Testis (tissue), 3 donors: ENCODE data around the gene AFAP1L2. TPM values are rescaled to one million over a fixed set of nuclear protein-coding genes. Genes with fewer than 3 reads are reported as not detected.

Experiments used
- DNase-seq: peaks from one replicate; pipeline ENCODE4 v3.0.0-alpha.2; 2019
- H3K27ac ChIP-seq, 2 donors: fragments of 200-600 bp; sonication (generic); one replicate each; pipeline ENCODE4 v1.5.1; 2019
- H3K27me3 ChIP-seq: fragments of 200-600 bp; sonication (generic); one replicate; pipeline ENCODE4 v1.5.1; 2019
- H3K36me3 ChIP-seq: fragments of 200-600 bp; sonication (generic); one replicate; pipeline ENCODE4 v1.5.1; 2017; ENCODE audit warnings: low read depth; ENCODE audit errors: missing control alignments
- H3K4me1 ChIP-seq: fragments of 200-600 bp; sonication (generic); one replicate; pipeline ENCODE4 v1.5.1; 2019
- H3K4me3 ChIP-seq, 2 donors: fragments of 200-600 bp; sonication (generic); one replicate each; pipeline ENCODE4 v1.5.1; 2017 to 2019
- H3K9me3 ChIP-seq: fragments of 200-600 bp; sonication (generic); one replicate; pipeline ENCODE4 v1.5.1; 2017
- POLR2A ChIP-seq: fragments of 450-650 bp; IDR thresholded peaks from one replicate; pipeline ENCODE4 v1.6.1; 2017; ENCODE audit warnings: antibody characterized with exemption, mild to moderate bottlenecking, moderate library complexity
- WGBS, 2 donors: methylation state at CpG; one replicate each; pipeline ENCODE4 v1.1.5; 2018; 5-methylcytosine and 5-hydroxymethylcytosine counted together
- intact Hi-C: fragments of 100-400 bp; cut with DNase I; formaldehyde crosslinking; loops from one replicate; pipeline ENCODE4 v1.15.1; 2023; ENCODE audit warnings: low total_unique reads
- polyA plus RNA-seq: library from polyadenylated mRNA; stranded (reverse); fragments of 350-450 nt; fragmentation: Illumina TruSeq; extraction: RNeasy Lipid Tissue Mini Kit (QIAGEN cat#74804); gene quantifications from one replicate; pipeline ENCODE4 v1.2.3, GENCODE V29; 2014; ENCODE audit warnings: low read depth, low replicate concordance; ENCODE audit not compliant: insufficient read depth
- total RNA-seq, 2 donors: library from RNA; depleted of rRNA; stranded (reverse); fragments of >200 nt; gene quantifications; one replicate each; pipeline ENCODE4 v1.2.3, GENCODE V29; 2016
- TF ChIP-seq, protein P1 (sequence below), 3 experiments: fragments of 450-650 bp in 2 of 3; fragments of 200-600 bp in 1 of 3; sonication (generic) in 1 of 3; IDR thresholded peaks; one replicate each; pipeline ENCODE4 v1.5.1; 2016 to 2019; ENCODE audit warnings: antibody characterized with exemption in 3 of 3, mild to moderate bottlenecking in 2 of 3, moderate library complexity in 1 of 3

Gene AFAP1L2
- total and polyA plus RNA-seq, 3 donors from 2014 or later, result 4.0 to 7.4 (median 6.9) TPM

- intact Hi-C loops, result no loop called here
- no peaks in the 10 kb centered on the region for H3K27me3 ChIP-seq
- no peak overlapping the region for H3K4me3 ChIP-seq
- no peaks in the 10 kb centered on the region for H3K9me3 ChIP-seq
- no peak for DNase-seq
- no peaks in the 10 kb centered on the region for H3K36me3 ChIP-seq
- 86 to 90% methylated on average over 13 of the region's 13 CpGs for WGBS, 2 donors
- TF ChIP-seq POLR2A, result no peak
- no peak overlapping the region for H3K27ac ChIP-seq
- peaks cover 2% of the 10 kb centered on the region for H3K4me1 ChIP-seq
Observed at GRCh38 chr10:114311496-114312209, 92.6 kb downstream of the AFAP1L2 start.

DNA sequence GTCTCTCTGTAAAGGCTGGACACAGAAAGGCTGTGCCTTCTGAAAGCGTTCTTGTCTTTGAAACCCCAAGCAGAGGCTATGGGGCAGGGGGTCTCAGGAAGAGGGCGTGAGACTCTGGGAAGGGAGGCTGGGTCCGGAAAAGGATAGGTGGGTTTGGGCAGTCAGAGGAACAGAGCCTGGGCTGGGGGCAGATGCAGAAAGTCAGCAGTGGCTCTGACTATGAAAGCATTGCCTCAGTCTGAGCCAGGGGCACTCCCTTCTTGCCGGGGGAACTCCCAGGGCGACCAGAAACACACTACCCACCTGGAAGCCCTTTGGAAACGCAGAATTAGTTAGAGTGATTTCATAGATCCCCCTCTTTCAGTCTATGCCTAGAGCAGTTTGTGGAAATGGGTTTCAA, 93.3 kb downstream of the AFAP1L2 start:
- Histone ChIP-seq H3K4me3 (no peak overlapping the region), H3K27me3 (no peaks in the 10 kb centered on the region), H3K36me3 (no peaks in the 10 kb centered on the region), H3K27ac (no peak overlapping the region), H3K9me3 (no peaks in the 10 kb centered on the region), H3K4me1 (peaks cover 2% of the 10 kb centered on the region)
- no peak for DNase-seq
- intact Hi-C loops, result no loop called here
- WGBS, 2 donors, result 72 to 74% methylated on average over 4 to 6 of the region's 6 CpGs
- TF ChIP-seq, protein P1, sequence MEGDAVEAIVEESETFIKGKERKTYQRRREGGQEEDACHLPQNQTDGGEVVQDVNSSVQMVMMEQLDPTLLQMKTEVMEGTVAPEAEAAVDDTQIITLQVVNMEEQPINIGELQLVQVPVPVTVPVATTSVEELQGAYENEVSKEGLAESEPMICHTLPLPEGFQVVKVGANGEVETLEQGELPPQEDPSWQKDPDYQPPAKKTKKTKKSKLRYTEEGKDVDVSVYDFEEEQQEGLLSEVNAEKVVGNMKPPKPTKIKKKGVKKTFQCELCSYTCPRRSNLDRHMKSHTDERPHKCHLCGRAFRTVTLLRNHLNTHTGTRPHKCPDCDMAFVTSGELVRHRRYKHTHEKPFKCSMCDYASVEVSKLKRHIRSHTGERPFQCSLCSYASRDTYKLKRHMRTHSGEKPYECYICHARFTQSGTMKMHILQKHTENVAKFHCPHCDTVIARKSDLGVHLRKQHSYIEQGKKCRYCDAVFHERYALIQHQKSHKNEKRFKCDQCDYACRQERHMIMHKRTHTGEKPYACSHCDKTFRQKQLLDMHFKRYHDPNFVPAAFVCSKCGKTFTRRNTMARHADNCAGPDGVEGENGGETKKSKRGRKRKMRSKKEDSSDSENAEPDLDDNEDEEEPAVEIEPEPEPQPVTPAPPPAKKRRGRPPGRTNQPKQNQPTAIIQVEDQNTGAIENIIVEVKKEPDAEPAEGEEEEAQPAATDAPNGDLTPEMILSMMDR (IDR thresholded peaks at IDR 0.05), result no peak
- TF ChIP-seq POLR2A, result no peak

GRCh38 chr10:114310346-114310745, 94.0 kb downstream of the AFAP1L2 start:
- WGBS, 2 donors, result 84 to 86% methylated on average over 6 to 10 of the region's 10 CpGs
- Histone ChIP-seq H3K36me3 (no peaks in the 10 kb centered on the region), H3K9me3 (no peaks in the 10 kb centered on the region), H3K4me1 (peaks cover 2% of the 10 kb centered on the region), H3K27ac (no peak overlapping the region), H3K27me3 (no peaks in the 10 kb centered on the region), H3K4me3 (no peak overlapping the region)
- no peak for DNase-seq
- TF ChIP-seq POLR2A, result no peak
- TF ChIP-seq, protein P1 (IDR thresholded peaks at IDR 0.05), result no peak
- intact Hi-C loops, result no loop called here

DNA sequence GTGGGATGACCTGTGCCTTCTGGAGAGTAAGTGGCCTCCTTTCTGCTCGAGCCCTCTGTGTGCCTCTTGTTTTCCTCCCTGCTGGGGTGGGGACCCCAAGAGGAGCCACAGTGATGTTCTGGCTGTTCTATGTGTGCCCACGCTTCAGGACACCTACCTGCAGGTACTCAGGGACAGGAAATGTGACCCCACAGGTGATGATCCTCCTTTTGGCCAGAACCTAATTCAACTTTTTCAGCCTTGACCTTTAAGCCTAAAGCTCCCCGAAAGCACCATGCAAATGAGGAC, 95.0 kb downstream of the AFAP1L2 start:
- DNase-seq, result no peak
- Histone ChIP-seq H3K27me3 (no peaks in the 10 kb centered on the region), H3K36me3 (no peaks in the 10 kb centered on the region), H3K4me1 (peaks cover 7% of the 10 kb centered on the region), H3K4me3 (no peak overlapping the region), H3K9me3 (no peaks in the 10 kb centered on the region), H3K27ac (no peak overlapping the region)
- 77% methylated on average over 3 of the region's 3 CpGs for WGBS, 2 donors
- intact Hi-C loops, result loop anchor here (10.0 kb wide), 2 partner anchors 95 to 125 kb away; partner anchors contain the start of gene AFAP1L2
- TF ChIP-seq POLR2A, result no peak
- TF ChIP-seq, protein P1 (IDR thresholded peaks at IDR 0.05), result no peak

DNA sequence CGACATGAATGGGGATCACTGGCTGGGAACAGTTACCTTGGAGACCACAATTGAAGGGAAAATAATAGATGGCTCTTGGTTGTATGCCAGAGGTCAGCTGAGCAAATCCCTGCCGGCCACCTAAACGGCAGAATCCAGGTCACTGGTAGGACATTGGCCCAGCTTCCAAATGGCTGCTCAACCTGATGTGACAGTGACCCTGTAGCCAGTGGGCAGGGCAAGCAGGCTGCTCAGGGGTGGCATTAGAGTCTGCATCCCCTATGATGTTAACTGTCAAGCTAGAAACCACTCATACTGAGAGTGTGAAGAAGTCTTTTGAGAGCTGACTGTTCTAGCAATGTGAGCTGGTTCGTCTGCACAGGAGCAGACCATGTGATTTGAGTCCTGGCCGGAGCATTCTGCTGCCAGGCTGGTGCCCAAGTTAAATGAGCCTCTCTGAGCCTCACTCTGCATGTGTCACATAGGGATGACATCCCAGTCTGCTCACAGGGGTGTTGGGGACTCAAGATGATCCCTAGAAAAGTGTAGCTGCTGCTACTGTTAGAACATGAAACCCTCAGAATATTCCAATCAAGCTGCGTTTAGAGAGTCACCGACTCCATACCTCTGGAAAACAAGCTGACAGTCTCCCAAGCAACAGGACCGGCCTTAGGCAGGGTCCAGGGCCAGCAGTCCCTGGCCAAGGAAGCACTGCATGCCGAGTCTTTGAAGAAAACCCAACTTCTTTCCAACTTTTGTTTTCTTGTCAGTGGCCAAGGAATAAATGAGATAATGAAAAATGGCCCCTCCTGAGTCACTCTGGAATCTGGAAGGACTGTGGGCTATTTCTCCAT, 95.6 kb downstream of the AFAP1L2 start:
- WGBS, 2 donors, result 67 to 72% methylated on average over 9 of the region's 9 CpGs
- TF ChIP-seq, protein P1 (IDR thresholded peaks at IDR 0.05), result no peak
- Histone ChIP-seq H3K36me3 (no peaks in the 10 kb centered on the region), H3K4me3 (no peak overlapping the region), H3K4me1 (peaks cover 7% of the 10 kb centered on the region), H3K9me3 (no peaks in the 10 kb centered on the region), H3K27me3 (no peaks in the 10 kb centered on the region), H3K27ac (no peak overlapping the region)
- intact Hi-C loops, result loop anchor here (10.0 kb wide), 2 partner anchors 96 to 126 kb away; partner anchors contain the start of gene AFAP1L2
- DNase-seq, result no peak
